Fibroblast of skin of left quadriceps (primary cell): Measurements from ENCODE around the gene ANTKMT.

Experiments used
- DNase-seq, 2 experiments: peaks; one replicate each; pipeline ENCODE4 v3.0.0-alpha.2; 2013; ENCODE audit warnings: low read depth in 2 of 2

The ANTKMT gene

DNA sequence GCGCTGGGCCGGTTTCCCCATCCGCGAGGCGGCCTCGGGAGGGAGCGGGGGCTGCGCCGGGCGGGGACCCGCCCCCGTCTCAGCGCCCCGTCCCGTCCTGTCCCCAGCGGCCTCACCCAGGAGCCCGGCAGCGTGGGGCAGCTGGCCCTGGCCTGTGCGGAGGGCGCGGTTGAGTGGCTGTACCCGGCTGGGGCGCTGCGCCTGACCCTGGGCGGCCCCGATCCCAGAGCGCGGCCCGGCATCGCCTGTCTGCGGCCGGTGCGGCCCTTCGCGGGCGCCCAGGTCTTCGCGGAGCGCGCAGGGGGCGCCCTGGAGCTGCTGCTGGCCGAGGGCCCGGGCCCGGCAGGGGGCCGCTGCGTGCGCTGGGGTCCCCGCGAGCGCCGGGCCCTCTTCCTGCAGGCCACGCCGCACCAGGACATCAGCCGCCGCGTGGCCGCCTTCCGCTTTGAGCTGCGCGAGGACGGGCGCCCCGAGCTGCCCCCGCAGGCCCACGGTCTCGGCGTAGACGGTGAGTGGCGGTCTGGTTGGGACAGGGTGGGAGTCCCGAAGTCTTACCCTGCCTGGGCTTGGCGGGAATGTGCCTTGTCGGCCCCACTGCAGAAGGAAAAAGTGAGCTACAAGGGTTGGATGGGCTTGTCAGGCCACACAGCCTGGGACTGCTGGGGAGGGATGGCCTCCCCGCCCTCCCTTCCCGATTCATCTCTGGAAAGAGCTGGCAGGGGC lies 5.3 kb upstream of the ANTKMT start:
- no peak for DNase-seq

DNA sequence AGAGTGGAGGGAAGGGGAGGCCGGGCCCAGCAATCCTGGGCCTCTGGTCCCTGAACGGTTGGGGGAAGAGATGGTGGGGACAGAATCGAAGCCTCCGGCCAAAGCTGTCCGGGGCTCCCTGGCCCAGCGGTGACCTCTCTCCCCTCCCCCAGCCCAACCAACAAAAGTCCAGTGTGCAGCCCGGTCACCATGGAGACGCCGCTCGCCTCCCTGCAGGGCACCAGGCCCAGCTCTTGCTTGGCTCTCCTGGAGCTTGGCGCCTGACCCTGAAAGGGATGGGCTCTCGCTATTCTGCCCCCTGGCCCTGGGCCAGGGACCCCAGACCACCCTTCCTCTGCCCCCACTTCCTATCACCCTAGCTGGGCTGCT lies 4.8 kb upstream of the ANTKMT start:
- DNase-seq: no peak

DNA sequence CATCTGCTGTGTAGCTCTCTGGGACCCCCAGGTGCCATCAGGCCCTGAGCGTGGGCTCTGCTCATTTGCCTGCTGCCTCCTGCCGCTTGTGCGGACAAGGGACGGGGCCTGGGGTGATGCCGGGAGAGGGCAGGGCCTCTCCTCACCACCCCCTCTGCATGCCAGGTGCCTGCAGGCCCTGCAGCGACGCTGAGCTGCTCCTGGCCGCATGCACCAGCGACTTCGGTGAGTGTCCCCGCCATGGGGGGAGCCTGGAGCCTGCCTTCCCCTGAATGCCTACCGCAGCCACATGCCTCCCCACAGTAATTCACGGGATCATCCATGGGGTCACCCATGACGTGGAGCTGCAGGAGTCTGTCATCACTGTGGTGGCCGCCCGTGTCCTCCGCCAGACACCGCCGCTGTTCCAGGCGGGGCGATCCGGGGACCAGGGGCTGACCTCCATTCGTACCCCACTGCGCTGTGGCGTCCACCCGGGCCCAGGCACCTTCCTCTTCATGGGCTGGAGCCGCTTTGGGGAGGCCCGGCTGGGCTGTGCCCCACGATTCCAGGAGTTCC lies 4.1 kb upstream of the ANTKMT start:
- DNase-seq: no peak

DNA sequence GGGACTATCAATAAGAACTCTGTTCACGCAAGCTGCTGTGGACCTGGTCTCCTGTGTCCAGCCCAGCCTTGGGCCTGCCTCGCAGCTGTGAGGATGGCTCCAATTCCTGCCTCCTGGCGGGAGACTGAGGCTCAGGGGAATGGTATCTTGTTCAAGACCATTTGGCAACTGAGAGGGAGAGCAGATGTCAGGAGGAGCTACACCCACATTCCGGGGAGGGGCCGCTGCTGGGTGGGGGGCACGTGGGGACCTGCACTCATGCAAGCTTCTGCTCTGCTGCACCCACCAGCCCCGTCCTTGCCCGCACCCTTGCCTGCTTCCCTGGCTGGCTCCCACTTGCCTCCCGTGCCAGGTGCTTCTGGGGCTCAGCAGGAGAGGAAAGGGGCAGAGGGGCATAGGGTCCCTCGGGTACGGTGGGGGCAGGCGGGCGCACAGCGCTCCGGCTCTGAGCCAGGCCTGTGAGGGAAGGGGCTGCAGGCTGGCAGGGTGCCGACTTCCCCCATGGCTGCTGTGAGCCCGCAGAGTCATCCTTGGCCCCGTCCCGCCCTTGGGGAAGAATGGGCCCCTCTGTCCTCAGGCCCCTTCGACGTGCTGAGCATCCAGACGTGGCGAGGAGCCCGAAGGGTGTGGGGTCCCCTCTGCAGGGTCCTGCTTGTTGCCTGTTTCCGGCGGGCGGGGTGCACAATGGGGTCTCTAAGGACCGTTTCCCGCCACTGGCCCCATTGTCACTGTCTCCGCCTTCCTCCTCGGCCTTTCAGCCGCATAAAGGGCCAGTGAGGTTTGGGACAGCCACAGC lies 3.3 kb upstream of the ANTKMT start:
- DNase-seq: no peak

DNA sequence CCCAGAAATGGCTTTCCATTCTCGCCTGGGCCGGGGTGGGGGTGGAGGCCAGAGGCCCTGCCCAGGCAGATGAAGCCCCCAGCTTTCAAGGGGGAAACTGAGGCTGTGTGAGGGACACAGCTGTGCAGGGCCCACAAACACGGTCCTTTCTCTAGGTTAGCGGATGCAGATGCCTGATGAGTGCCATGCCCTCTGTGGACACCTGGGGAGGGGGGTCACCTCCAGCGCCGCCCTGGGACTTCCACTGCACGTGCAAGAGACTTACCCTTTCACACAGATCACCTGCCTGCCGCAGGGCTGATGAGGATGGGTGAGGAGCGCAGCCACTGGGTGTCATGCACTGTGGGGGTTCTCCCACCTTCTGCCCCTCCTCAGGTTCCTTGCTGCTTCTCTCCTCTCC lies 2.6 kb upstream of the ANTKMT start:
- DNase-seq: no peak

DNA sequence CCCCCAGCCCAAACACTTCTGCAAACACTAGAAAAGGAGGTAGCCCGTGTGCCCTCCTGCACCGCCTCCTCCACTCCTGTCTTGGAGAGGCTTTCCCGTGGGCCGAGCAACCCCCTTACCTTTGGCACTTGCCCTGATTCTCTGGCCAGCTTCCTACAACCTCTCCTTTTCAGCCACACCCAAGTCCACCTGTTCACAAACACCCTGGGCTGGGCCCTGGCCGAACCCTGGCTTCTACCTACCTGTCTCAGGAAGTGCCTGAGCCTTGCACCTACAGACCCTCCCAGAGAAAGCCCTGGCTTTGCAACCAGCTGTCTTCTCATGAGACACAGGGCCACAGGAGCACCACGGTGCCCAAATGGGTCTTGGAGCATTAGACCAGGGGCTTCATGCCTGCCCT lies 2.0 kb upstream of the ANTKMT start:
- DNase-seq: no peak

DNA sequence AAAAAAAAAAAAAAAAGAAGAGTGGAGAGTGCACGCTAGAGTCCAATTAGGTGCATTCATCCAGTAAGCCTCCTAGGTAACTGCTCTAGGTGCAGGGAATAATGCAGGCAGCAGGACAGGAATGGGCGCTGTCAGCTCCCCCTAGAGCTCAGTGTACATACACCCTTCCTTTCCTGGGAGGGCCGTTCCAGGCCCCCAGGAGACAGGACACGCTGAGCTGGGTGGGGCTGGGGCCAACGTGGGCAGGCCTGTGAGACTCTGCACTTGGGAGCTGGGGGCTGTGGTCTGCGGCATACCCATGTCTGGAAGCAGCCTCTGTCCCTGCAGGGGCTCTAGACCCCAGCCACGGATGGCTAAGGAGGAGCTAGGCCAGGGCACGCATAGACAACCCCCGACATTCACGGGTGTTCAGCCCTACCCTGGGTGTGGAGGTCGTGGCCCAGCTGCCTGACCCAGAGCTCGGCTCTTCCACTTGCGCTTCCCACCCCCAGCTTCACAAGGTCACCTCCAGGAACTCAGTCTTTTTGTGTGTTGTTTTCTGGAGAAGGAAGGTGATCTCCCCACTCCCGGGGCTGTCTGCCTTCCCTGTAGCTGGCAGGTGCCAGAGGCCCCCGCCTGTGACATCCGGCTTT lies 1.0 kb upstream of the ANTKMT start:
- no peak for DNase-seq

DNA sequence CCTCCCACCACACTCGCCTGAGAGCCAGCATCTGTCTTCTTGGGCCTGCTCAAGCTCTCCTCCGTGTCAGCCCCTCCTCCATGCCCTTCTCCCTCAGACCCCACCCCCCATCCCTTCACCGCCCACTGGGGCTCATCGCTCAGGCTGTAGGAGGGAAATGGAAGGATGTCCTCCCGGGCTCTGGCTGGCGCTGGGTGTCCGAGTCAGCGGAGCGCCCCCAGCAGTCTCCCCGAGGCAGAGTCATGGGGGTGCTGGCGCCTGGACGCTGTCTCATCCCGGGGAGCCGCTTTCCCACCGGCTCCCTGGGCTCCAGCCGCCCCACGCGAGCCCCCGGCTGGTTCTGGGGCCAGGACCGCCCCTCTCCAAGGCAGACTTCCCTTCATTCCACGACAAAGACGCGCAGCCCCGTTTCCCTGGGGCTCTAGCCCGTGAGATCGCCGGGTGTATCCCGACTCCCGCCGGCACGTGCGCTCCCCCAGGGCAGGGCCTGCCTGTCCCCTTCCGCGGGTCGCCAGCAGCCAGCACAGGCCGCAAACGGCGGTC lies 428 bp upstream of the ANTKMT start:
- peak in 1 of 2 experiments; percentile 24 for DNase-seq

DNA sequence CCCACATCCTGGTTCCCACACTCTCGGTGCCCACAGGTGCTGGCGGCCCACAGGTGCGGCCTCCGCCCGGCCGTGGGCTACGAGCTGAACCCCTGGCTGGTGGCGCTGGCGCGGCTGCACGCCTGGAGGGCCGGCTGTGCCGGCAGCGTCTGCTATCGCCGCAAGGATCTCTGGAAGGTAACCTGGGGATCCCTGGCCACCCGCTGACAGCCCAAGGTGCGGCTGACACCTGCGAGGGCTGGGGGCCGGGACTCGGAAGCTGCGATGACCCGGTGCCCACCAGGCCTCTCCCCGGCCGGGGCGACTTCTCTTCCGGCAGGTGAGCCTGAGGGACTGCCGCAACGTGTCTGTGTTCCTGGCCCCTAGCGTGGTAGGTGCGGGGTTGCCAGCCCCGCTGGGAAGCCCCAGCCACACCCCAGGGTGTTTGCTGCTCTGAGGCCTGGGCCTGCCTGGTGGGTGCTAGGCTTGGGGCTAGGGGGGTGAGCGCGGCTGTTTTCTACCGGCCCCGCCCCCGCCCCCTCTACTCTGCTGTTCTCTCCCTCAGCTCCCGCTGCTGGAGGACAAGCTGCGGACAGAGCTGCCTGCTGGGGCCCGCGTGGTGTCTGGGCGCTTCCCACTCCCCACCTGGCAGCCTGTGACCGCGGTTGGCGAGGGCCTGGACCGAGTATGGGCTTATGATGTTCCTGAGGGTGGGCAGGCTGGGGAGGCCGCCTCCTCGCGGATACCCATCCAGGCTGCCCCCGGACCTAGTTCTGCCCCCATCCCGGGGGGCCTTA lies 1.0 kb downstream of the ANTKMT start:
- no peak for DNase-seq

DNA sequence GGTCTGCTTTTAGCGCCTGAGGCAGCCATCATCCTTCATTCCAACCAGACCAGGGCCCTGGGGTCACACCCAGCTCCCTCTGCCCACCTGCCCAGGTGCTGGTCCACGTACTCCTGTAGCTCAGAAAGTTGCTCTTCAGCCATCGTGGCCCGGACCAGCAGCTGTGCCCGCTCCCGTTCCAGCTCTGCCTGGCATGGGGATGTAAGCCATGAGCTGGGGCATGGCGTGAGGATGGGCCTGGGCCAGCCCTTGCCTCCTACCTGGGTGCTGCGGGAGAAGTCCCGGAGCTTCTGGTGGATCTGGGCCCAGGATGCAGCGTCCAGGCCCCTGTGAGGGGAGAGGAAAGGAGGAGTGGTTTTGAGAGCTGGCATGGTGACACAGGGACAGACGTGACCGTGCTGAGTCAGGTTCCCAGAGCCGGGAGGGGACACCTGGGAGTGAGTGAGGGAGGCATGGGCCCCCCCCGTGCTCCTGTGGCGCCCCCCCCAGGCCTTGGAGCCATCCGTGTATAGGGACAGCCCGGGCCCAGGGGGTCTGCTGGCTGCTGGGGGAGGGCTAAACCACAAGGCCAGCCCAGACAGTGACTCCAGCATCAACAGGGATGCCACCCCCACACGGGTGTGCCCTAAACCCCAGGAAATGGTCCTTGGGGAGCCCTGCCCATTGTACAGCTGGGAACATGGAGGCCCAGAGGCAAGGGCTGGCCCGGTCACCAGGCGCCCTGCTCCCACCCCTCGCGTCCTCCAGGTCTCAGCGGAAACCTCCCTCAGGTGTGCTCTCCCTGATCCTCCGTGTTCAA lies 2.1 kb downstream of the ANTKMT start:
- no peak for DNase-seq

DNA sequence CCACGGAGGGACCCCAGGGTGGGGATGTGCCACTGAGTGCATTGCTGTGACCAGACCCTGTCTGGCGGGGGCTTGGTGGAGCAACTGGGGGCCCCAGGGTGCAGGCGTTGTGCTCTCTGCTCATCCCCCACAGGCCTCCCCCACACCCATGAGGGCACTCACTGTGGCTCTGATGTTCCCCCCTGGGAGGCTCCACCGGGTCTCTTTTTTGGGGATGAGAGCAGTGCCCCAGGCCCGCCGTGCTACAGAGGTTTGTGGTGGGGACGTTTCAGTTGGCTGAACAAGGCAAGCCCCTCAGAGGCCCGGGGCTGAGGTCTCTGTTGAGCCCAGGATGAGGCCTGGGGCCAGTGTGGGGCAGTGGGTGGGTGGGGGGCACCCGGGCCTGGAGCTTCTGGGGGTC lies 2.7 kb downstream of the ANTKMT start:
- DNase-seq: no peak

DNA sequence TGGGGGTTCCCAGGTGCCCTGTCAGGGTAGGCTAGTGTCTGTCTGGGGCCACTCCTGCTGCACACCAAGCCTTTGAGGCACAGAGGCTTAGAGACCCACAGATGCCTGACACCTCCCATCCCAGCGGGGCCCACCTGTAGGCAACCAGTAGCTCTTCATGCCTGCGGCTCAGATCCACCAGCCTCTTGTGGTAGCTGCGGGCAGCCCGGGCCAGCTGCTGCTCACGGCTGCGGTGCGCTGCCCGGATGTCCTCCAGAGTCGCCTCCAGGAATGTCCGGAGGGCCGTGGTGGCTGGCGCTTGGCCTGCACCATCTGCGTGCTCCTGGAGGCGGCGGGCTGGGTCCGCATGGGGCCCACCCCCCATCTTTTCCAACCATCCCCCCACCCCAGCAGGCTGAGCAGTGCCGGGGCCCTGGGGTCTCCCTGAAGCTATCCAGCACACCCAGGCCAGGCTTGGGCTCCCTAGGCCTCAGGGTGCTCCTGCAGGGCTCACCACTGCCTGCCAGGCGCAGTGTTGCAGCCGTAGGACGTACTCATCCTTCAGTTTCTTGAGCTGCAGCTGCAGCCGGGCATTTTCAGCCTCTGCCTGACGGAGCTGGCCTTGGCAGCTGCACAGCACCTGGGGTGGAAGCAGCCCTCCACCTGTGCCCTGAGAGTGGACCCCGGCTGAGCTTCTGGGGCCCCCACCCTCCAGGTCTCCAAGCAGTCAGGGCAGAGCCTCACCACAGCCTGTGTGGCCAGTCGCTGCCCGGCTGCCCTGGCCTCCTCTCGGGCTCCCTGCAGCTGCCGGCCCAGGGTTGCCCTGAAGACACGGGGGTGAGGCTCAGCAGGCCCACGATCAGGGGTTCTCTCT lies 3.5 kb downstream of the ANTKMT start:
- no peak for DNase-seq

DNA sequence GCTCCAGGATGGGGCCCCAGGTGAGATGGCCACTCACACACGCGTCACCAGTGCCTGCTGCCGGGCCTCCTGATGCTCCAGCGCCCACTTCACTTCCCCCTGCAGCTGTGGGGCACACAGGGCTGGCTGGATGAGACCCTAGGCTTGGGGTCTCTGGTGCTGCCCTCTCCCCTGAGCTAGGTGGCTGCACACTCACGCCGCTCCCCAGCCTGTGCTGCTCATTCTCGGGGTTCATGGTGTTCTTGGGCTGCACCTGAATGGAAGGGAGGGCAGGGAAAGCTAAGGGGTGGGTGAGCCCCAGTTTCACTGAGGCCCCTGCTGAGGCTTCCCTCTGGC lies 4.1 kb downstream of the ANTKMT start:
- no peak for DNase-seq

DNA sequence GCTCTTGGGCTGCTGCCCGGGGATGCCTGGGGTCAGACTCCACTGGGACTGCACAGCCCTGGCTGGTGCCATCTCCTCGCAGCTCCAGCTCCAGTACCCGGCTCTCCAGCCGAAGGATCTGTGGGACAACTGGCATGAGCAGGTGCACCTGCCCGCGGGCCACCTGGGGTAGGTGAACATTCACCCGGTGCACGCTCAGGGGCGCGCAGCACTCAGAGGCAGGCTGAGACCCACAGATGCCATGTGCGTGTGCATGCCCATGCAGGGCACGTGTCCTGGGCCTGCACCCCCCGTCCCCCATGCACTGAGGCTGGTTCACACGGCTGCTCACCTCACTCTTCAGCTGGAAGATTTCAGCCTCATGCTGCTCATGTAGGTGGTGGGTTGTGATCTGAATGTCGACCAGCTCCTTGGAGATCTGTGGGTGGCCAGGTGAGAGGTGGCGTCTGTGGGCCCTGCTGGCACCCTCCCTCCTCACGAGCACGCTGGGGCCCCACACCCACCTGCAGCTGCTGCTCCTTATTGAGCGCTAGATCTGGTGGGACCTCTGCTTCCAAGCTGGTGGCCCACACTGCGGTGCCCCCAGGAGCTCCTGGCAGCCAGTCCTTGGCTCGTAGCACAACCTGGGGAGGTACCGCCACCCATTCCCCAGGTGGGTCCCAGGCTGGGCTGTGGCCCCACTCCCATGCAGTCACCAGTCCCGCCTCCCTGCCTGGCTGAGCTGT lies 4.7 kb downstream of the ANTKMT start:
- no peak for DNase-seq

DNA sequence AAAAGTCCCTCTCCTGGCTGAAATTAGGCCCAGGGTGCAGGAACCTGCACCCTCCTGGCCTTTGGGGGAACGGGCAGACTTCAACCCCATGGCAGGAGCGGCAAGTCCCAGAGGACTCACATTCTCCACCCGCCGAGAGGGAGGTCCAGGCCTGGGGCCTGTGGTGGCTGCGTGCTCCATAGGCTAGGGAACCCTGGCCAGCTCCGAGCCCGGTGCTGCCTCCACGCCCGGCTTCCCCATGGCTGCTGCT lies 5.2 kb downstream of the ANTKMT start:
- DNase-seq: no peak

DNA sequence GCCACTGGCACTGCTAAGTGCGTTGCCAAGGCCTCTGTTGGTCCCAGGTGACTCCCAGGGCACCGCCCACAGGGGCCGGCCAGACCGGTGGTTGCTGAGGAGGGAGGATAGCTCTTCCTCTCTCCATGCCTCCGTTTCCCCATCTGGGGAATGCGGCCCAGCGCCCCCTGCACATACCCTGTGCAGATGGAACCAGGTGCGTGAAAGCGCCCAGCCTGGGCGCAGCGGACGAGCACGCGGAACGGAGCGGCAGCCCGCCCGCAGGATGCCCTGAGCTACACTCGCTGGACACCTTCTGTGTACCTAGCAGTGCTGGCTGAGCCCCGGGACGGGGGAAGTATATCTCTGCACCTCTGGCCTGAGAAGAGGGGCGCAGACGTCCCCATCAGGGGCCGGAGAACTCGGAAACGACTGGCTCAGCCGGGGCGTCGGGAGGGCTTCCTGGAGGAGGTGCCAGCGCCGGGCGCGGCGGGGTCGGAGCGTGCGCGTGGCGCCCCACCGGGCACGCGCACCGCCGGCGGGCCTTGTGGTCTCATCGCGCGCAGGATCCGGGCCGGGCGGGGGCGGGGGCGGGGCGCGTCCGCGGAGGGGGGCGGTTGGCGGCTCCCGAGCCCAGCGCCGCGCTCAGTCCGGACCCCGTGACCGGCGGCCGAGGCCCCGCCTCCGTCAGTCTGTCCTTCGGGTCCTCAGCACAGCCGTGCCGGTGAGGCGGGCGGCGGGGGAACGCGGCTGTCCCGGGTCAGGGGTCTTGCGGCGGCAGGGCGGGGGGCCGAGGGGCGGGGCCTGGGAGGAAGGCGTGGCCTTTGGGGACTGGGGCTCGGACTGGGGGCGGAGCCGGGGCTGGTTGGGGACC lies 5.7 kb downstream of the ANTKMT start, which contains the start of the genes CCDC78 and HAGHL:
Gene CCDC78, minus strand, starts transcription at position 6 of the 853 bp plus-strand sequence. CDS start 76 bp downstream, outside the sequence.
Gene HAGHL, plus strand, starts transcription at position 669 of the 853 bp plus-strand sequence. CDS start 404 bp downstream, outside the sequence.
- no peak for DNase-seq

DNA sequence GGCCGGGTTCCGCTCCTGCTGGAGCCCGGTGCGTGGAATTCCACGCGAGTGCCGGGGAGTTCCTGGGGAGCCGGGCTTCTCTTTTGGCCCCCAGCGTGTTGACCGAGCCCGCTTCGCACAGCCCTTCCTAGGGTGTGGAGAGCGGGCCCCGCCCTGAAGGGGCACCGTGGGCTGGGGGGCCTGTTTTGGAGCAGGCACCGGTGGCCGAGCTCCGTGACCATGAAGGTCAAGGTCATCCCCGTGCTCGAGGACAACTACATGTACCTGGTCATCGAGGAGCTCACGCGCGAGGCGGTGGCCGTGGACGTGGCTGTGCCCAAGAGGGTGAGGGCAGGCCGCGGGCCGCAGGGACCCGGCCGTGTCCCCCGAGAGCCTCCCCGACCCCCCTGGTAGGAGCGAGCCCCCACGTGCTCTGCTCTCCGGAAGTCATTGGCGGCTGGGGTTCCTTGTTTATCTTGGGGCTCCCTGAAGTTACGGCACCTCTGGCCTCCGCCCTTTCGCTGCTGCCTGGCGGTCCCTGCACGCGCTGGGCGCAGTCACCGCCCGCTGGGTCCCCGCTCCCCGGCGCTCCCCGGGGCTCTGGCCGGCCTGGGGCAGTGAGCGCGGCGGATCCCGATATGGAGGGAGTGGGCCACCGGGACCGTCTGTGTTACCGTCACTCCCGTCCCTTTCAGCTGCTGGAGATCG lies 6.5 kb downstream of the ANTKMT start:
- no peak for DNase-seq
